Measurements from ENCODE around the gene OCEL1. TPM values are rescaled to one million over a fixed set of nuclear protein-coding genes. Genes with fewer than 3 reads are reported as not detected.
A peak's percentile ranks its signal among the peaks of the same experiment; 100 is the strongest.

The OCEL1 gene
- total and polyA plus RNA-seq, 2 of the 13 experiments (the other 11 are each of a cell fraction or from before 2014, with no cell fraction given) = 10.6 to 17.2 TPM

GRCh38 chr19:17205237-17206140 is 20.5 kb upstream of the OCEL1 start (continued):
- TF ChIP-seq ZNF12 (CRISPR knock-in tag; IDR thresholded peaks at IDR 0.05) = no peak
- TF ChIP-seq ZNF326 (CRISPR knock-in tag; IDR thresholded peaks at IDR 0.05; ENCODE audit: borderline replicate concordance) = no peak
- TF ChIP-seq ZNF577 (CRISPR knock-in tag; IDR thresholded peaks at IDR 0.05; ENCODE audit: borderline replicate concordance, low read depth) = no peak
- TF ChIP-seq XBP1 (CRISPR knock-in tag; IDR thresholded peaks at IDR 0.05) = no peak
- TF ChIP-seq DMTF1 (CRISPR knock-in tag; IDR thresholded peaks at IDR 0.05) = no peak
- 0 out of 2 replicates have a peak, but pooled peaks have one; percentile 25 for TF ChIP-seq GATAD1 (CRISPR knock-in tag; IDR thresholded peaks at IDR 0.05)
- TF ChIP-seq CREM (IDR thresholded peaks at IDR 0.05) = no peak
- TF ChIP-seq CREM (CRISPR knock-in tag; IDR thresholded peaks at IDR 0.05) = no peak
- TF ChIP-seq HBP1 (CRISPR knock-in tag; IDR thresholded peaks at IDR 0.05; ENCODE audit: low read depth) = no peak
- no peak for TF ChIP-seq ETV6 (CRISPR knock-in tag; conservative IDR thresholded peaks at IDR 0.05)
- no peak for TF ChIP-seq ZBTB44 (CRISPR knock-in tag; IDR thresholded peaks at IDR 0.05)
- no peak for TF ChIP-seq ZNF768 (CRISPR knock-in tag; IDR thresholded peaks at IDR 0.05)
- TF ChIP-seq ETS1 (CRISPR knock-in tag; IDR thresholded peaks at IDR 0.05) = no peak
- peak; percentile 18 for TF ChIP-seq YY1 (IDR thresholded peaks at IDR 0.05; ENCODE audit: insufficient read depth, insufficient replicate concordance, low read depth, low read length)
- TF ChIP-seq JDP2 (CRISPR knock-in tag; IDR thresholded peaks at IDR 0.05; ENCODE audit: borderline replicate concordance) = no peak
- TF ChIP-seq MTA1 (CRISPR knock-in tag; IDR thresholded peaks at IDR 0.05; ENCODE audit: borderline replicate concordance) = peak; percentile 36; the same call in 1 of the 2 replicates
- TF ChIP-seq MTA3 (CRISPR knock-in tag; IDR thresholded peaks at IDR 0.05) = no peak
- no peak for TF ChIP-seq YEATS4 (CRISPR knock-in tag; IDR thresholded peaks at IDR 0.05; ENCODE audit: borderline replicate concordance)
- no peak for TF ChIP-seq ZFP91 (CRISPR knock-in tag; IDR thresholded peaks at IDR 0.05; ENCODE audit: borderline replicate concordance)
- TF ChIP-seq ZNF143 (CRISPR knock-in tag; IDR thresholded peaks at IDR 0.05) = no peak
- peak; percentile 49; the same call in 1 of the 2 replicates for TF ChIP-seq ZFX (CRISPR knock-in tag; IDR thresholded peaks at IDR 0.05; ENCODE audit: low read depth)
- TF ChIP-seq ZNF792 (CRISPR knock-in tag; IDR thresholded peaks at IDR 0.05) = no peak

All from HepG2 (cell line).